A549 (cell line): ENCODE measurements around the gene TOB1.

Experiments
- CTCF ChIP-seq: fragments of >200 bp; sonication (Bioruptor Twin); formaldehyde crosslinking; IDR thresholded peaks from 3 replicates; pipeline ENCODE4 v1.5.1; 2016
- REST ChIP-seq: fragments of 200-600 bp; sonication (generic); IDR thresholded peaks from 2 replicates; pipeline ENCODE4 v1.6.1; 2016; ENCODE audit warnings: antibody characterized with exemption, mild to moderate bottlenecking, moderate library complexity
- ZNF302 ChIP-seq: fragments of 250-450 bp; sonication (Bioruptor Pico); IDR thresholded peaks from 2 replicates; pipeline ENCODE4 v1.9.0; 2021; ENCODE audit warnings: inconsistent platforms, mild to moderate bottlenecking, moderate library complexity

GRCh38 chr17:50832267-50832863, 33.8 kb downstream of the TOB1 start:
- TF ChIP-seq ZNF302 (CRISPR knock-in tag), result no peak
- no peak for TF ChIP-seq CTCF
- no peak for TF ChIP-seq REST
